GOT3 (cell line): ENCODE data around the gene TTLL11.

Source experiments
- DNase-seq: peaks from one replicate; lab custom pipeline; 2025; ENCODE audit warnings: mixed read lengths; lab: John Stamatoyannopoulos, UW

Gene TTLL11

DNA sequence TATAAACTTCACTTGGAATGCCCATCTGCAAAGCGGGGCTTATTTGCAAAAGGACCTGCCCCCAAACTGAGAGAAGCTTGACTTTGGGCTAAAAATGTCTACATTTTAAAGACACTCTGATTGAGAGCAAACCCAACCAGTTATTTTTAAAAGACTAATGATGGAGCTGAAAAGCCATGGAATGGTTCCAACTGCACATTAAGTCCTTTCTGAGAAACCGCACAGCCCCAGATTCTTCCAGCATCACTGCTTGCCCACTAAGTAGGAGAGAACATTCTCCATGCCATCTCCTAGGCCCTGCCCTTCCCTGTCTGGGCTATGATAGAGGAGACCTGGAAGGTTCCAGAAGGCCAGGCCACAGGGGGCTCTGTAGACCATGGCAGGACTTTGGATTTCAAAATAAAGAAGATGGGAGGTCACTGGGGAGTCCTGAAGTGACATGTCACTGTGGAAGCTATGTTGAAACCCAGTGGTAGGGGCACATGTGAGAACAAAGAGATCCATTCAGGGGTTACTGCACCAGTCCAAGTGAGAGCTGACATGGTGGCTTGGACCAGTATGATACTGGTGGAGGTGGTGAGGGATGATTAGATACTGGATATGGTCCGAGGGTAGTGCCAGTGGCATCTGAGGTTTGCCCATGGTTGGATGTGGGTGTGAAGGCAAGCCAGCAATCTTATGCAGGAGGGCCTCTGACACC lies 262.5 kb downstream of the TTLL11 start:
- no peak for DNase-seq

DNA sequence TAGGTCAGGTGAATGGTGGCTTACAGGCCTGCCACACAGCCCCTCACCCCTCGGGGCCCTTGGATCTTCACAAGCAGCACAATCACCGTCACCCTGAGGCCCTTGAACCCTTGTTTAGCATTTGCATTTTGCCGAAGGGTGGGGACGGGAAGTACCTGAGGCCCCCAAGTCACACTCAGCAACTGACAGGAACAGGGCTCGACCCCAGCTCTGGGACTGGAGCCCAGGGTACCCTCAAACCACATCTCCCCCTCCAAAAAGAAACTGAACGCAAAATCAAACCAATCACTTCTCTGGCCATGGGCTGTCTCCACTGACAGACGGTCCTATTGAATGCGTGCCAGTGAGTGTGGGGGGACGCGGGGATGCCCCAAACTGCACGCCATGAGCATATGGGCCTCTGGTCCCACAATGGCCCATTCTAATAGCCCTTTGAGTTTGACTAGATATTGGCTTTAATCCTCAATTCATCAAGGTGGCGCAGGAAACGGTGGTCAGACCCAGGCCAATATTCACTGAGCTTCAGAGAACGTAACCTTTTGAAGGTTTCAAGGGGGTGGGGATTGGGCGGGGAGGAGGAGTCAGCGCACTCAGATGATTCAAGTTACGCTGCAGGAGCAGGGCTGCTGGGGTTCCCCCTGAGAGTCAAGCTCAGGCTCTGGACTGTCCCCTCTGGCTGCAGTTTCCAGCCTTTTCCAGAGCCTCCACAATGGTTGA lies 265.7 kb downstream of the TTLL11 start:
- DNase-seq: no peak

DNA sequence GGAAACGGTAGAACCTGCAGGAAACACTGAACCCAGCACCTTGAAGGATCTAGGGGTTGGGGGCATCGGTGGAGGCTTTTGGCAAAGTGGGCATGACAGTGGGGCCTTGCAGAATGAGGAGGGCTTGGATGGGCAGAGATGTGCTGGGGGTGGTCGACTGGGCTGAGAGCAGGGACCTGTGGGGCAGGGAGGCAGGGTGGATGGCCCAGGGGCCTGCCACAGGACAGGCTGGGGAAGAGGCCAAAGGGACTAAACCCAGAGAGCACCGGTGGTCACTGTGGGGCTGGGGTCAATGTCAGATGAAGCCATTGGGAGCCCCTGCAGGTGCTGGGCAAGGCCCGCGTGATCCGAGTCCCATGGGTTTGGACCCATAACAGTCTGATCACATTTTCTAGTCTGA lies 266.4 kb downstream of the TTLL11 start:
- DNase-seq: no peak

DNA sequence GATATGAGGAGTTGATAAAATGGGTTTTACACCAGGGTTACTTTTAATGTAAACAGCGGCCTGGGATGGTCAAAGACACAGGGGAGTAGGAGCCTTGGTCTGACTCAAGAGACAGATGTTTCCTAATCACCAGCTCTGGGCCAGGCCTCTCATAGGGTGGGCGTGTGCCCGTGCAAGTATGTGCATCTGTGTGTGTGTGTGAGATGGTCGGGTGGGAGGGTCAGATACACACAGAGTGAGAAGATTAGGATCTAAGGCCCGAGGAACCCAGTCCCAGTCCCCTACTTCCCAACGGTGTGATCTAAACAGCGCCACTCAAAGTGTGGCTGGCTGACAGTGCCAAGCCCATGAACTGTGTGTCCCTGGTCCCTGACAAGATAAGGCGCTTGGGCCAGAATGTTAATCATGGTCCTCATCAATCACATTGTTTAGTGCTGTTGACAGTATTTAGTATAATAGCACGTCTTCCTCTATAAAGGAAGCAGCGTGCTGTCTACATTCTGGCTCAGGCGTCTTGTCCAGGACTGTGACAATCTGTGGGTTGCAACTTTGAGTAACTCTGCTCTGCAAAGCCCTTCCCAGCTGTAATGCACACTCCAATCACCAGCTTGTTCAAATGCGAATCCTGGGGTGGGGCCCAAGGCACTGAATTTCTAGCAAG lies 267.9 kb downstream of the TTLL11 start:
- no peak for DNase-seq

DNA sequence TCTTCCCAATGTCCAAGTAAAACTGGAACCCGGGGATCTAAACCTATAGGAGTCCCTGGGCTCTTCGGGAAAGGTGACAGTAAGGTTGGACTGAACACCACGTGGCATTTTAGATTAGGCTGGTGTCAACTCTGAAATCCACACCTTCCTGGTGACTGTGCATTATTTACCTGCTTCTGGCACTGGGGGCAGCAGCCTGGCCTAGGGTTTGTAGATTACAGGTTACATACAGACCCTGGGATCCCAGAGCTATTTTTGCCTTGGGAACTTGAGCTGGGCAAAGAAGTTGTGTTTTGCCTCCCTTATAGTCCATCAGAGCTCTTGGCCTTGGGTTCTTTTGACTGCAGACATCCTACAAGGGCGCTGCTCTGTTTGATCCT lies 268.5 kb downstream of the TTLL11 start:
- DNase-seq: no peak

DNA sequence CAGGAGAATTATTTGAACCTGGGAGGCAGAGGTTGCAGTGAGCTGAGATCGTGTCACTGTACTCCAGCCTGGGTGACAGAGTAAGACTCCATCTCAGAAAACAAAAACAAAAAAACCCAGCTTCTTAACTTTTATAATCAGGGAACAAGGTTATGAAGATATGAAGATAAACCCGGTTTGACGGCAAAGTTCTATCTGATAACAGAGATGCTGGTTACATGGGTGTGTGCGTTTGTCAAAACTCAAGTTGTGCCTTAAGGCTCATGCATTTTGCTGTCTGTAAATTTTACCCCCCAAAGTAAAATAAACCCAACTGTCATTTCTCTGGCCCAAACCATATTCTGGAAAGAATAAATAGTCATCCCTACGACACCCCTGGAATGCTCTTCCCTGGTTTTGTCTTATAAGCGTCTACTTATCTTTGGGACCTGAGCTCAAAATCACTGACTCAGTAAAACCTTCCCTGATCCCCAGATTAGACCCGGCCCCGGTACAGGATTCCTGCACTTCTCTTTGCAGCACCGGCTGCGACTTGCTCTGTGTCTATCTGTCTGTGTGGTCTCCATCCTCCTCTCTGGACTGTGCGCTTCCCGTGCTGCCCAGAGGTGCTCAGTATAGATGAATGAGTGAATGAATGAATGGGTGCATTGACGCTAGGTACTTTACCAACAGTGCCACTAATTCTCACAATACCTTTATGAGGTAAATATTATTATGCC lies 269.5 kb downstream of the TTLL11 start:
- no peak for DNase-seq

DNA sequence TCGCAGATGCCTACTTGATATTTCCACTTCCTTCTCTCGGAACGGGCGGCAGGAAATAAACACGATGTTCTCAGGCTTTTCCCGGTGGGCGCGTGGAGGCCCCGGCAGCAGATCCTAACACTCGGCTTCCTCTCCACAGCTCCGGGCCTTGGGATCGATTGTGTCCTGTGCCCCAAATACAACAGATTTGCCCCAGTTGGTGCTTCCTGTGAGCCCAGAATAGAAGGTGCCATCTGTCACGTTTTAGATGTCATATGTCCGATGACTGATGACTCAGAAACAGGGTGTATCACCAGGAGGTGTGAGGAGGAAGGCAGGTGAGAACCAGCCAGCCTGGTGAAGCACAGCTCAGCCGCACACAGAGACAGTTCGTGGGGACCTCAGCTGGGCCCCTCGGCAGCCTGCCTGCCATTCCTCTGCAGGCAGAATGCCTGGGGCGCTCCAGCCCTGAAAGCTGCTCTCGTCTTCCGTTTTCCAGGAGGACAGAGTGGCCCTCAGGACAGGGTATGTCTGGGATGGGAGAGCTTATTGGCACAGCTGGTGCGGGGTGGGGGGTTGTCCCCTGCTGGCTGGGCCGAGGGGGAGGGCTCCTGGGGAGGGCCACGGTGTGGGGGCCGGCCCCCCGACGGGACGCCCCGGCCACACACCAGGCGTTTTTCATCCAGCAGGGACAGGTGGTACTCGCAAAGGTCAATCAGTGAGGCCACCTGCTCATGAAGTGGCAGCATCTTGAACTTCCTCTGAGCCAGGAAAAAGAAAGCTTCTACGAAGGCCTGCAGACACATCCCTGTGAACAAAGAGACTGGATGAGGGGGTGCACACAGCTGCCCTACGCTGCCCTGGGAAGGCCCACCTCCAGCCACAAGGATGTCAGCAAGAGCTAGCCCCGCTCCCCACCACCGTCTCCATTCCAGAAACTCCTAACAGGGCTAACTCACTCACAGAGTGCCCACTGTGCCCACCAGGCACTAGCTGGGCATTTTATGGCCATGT lies 270.7 kb downstream of the TTLL11 start:
- no peak for DNase-seq

DNA sequence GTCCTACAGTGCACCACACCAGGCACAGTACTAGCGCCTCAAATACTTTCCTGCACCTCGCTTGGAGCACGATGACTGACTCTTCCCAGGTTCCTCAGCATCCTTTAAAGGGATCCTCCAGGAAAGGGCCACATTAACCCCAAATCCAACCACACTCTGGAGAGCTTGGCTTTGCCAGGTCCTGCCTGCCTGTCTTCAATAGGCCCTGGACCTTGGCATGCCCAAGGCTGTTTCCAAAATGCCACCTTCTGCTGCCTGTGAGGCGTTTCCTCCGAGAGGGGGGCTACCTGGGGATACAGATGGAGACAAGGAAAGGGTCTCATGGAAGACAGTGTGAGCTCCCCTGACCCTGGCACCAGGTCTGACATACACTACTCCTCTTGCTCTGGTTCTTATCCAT lies 271.8 kb downstream of the TTLL11 start:
- DNase-seq: no peak

DNA sequence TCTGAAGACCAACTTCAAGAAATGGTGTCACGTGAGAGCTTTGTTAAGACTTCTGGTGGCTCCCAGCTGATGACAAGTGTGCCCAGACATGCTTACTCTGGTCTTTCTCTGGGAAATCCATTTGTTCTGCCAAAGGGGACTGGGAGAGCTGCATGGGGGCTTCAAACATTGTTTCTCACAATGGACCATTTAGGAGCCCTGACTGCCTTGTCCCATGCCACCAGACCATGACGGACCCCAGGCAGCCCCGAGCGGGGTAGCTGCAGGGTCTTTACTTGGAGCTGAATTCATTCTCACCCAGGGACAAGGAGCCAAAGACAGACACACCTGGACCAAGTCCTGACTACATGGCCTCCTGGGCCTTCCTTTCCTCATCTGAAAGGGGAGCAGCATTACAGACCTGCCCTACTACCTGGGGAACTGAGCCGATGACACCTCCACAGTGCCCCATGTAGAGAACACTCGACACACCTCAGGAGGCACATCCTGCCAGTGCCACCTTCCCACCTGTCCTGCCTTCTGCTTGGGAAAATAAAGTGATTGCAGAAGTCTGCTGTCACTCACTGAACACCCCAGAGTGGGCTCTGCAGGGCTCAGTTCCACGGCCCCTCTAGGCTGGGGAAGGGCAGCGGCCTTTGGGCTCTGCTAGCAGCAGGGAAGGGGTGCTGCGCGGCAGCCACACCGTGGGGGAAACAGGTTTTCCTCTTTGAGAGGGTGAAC lies 272.7 kb downstream of the TTLL11 start:
- DNase-seq: no peak

DNA sequence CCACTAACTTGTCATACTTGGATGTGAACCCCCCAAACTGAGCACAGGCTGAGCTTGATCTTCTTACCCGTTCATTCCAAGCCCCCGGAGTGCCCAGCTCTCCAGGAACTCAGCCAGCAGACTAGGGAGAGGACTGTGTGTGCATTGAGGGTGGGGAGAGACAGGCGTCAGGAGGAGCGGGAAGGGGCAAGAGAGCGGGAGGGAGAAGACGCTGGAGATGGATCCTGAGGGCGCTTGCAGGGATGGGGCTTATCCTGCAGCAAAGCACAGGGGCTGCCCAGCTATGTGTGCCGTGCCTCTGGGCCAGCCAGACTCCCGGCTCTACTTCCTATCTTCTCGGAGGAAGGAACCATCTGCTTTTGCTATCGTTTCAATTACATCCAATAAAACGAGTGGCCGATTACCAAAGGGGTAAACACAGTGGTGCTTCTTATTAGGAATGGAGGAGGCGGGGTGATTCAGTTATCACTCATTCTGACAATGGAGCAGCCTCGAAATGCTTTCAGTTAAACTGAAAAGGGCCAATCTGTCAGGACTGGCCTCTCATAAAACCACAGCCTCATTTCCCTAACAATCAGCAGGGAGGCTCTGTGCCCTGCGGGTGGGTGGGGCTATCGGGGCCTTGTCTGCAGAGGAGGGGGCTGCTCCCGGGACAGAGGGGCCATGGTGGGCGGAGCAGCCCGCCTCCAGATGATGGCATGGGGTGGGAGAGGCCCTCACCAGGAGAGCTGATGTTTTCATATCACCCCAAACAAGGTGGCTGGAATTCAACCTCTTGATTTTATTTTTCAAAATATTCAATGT lies 273.5 kb downstream of the TTLL11 start:
- DNase-seq: no peak

DNA sequence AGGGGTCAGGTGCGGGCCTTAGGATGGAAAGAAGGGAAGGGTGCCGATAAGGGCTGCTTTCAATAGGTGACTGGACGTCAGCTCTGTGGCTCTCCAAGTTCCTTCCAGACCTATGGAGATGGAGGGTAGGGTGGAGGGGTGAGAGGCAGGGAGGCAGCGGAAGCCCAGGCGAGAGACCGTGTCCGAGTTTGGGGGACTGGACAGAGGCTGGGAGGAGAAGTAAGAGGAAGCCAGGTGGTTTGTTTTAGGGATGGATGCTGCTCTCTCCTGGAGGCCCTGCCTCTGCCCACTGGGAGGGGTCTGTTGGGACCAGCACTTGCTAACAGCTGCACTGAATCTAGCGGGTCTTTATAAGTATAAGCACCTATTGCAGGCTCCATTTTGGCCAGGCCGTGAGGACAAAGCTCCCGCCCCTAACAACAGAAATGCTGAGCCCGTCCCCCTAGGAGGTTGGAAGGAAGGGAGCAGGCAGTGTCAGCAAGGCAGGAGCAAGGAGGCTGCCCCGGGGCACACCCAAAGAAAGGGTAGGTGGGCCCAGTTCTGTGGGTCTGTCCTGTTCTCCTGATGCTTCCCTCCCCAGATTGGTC lies 274.2 kb downstream of the TTLL11 start:
- no peak for DNase-seq

DNA sequence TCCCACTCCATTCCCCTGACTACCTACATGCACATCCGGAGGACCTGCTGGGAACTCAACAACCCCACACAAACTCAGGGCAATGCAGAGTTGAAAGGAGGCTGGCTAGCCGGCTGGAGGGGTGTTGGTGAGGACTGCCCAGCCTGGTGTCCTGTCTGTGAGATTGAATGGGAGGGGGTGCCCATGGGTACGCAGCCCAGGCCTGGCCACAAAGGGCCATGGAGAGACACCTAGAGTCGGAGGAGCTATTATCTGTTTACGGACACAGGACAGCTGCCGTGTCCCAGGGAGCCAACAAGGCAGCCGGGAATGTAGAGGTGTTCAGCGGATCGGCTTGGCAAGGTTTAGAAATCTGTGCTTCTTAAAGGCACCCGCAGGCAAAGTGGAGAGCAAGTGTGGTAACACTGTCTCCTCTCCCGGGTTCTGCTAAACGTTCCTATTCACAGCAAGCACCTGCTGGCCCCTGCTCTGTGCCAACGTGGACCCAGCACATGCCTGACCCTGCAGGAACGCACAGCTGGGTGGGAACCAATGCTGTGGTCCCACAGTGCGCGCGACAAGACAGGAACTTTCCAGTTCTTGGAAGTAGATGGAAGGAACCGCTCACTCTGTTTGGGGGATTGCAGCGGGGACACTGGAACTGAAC lies 275.0 kb downstream of the TTLL11 start:
- no peak for DNase-seq

DNA sequence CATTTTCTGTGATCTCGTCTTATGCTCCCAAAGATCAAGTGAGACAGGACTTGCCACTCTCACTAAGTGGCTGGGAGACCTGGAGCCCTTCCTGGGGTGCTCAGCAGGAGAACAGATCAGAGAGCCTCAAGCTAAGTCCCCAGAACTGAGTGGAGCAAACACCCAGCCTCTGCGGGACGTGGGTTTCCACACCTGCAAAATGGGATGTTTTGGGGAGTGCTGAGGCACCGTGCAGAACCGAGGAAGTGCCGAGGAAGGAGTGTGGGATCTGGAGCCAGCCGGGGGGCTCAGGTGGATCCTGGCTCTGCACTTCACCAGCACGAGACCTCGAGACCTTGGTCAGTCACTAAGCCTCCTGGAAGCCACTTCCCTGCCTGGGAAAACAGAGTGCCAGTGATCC lies 275.6 kb downstream of the TTLL11 start:
- DNase-seq: no peak

DNA sequence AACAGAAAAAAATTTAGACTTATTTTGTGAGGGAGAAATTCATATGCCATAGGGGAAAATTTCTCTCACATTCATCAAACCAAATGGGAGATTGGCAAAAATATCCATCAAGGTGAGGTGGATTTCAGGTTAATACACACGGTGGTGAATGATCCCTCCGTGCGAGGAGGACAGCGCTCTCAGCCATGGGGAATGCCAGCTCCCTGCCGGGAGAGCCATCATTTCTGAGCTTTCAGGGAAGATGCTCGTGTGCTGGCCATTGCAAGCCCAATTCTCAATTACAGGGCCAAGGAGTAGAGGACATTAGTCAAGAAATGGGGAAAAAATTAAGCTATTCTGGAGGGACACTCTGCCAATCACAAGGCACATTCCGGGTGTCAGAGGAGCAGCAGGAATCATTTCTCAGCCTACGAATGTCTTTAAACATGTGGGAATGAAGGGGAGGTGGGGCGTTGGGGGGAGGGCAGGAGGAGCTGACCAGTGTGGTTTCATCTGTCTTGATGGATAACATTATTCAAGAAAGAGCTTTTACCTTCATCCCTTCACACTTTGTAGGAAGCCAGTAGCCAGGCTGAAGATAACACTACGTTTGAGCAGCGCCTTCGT lies 276.2 kb downstream of the TTLL11 start:
- DNase-seq: no peak

DNA sequence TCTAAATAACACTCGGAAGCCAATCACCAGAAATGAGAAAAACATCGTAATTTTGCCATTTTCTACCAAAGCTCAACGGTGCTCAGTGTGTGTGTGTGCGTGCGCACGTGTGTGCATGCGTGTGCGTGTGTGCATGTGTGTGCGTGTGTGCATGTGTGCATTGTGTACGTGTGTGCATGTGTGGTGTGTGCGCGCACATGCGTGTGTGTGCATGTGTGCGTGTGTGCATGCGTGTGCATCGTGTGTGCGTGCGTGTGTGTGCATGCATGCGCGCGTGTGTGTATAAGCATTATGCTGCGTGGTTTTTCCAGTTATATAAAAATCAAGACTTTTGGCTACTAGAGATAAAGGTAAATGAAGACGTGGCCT lies 276.7 kb downstream of the TTLL11 start:
- DNase-seq: no peak

DNA sequence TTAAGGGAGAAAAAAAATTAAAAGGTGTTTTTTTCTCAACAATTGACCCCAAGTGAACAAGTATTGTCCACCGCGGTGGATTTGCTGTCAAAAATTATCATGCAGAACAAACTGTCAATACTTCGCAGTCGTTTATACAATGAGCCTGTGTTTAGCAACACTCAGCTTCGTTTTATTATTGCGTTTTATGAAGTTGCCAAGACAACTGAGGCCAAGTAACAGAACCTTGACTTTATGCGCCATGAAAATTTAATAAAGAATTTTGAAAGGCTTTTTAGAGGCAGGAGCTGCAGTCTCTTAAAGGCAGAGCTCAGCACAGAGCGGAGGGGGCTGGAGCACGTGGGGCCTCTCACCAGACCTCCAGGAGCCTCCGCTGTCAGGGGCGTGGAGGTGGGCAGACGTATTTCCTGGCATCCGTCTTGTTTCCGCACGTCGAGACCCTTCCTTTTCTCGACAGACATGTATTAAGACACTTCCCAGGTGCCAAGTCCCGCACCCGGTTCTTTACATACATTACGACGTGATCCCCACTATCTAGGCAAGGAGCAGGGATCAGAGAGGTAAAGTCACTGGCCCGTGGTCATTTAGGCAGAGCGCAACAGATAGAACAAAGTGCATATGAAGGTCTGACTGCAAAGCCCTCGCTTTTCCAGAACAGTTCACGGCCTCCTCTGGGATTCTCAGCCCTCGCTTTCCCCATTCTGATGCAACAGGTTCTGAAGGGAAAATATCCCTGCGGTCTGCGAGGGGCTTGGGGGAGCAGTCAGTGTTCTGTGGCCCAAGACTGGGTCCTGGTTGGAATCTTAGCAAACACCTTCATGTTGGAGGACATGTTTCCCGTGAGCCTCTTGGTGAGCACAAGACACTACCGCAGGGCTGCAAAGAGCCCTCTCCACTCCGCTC lies 277.3 kb downstream of the TTLL11 start:
- DNase-seq: no peak

DNA sequence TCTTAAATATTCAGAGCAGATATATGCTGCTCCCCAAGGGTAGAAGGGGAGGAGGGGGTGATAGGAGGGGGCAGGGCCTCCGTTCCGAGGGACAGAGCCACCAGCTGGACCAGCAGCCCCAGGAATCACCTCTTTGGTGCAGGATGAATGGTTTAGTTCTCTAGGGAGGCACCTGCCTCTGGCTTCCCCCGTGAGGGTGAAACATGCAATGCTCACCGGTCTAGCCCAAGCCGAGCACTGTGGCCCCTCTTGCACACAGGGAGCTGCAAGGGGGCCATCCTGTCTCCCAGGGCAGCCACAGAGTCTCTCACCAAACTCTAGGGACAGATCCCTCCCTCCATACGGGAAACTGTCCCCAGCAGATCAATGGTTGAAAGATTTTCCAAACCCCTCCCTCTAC lies 278.0 kb downstream of the TTLL11 start:
- DNase-seq: no peak

DNA sequence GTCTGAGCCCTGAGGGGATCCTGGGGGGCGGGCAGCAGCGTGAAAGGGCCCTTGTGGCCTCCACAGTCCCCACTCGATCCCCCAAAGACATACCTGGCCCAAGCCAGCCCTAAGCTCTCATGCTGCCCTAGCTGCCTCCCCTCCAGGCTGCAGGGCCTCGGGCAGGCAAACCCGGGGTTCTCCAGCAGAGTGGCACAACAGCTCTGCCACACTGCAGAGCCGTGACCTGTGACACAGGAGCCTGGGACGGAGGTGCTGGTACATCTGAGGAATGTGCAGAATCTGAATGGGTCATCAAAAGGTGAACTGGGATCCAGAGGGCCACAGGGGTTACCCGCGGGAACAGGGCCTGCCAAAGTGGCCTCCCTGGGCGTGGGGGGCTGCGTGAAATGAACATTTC lies 278.5 kb downstream of the TTLL11 start:
- DNase-seq: no peak
